Nephron progenitor cell (in vitro differentiated cells): ENCODE results near the gene BCAR3.

Experiments
- DNase-seq: peaks from one replicate; pipeline ENCODE4 v3.0.0; 2021
- H3K27ac Mint-ChIP-seq: 2 replicates; pipeline ENCODE4 v1.8.0; 2021; ENCODE audit warnings: mild to moderate bottlenecking, moderate library complexity, mixed read lengths
- H3K27me3 Mint-ChIP-seq: 2 replicates; pipeline ENCODE4 v1.8.0; 2021; ENCODE audit warnings: mild to moderate bottlenecking, low read depth, mixed read lengths; ENCODE audit not compliant: poor library complexity
- H3K36me3 Mint-ChIP-seq: 2 replicates; pipeline ENCODE4 v1.8.0; 2021; ENCODE audit warnings: low read depth, mixed read lengths
- H3K4me1 Mint-ChIP-seq: 2 replicates; pipeline ENCODE4 v1.8.0; 2021; ENCODE audit warnings: mixed read lengths
- H3K4me3 Mint-ChIP-seq: 2 replicates; pipeline ENCODE4 v1.8.0; 2021; ENCODE audit warnings: mild to moderate bottlenecking, moderate library complexity, mixed read lengths
- H3K9me3 Mint-ChIP-seq: 2 replicates; pipeline ENCODE4 v1.8.0; 2021; ENCODE audit warnings: mild to moderate bottlenecking, moderate library complexity, mixed read lengths
- CTCF ChIP-seq: fragments of 200-600 bp; sonication (generic); IDR thresholded peaks from 2 replicates; pipeline ENCODE4 v1.5.0; 2021; ENCODE audit warnings: antibody characterized with exemption

The BCAR3 gene

GRCh38 chr1:93694039-93694438 lies 12.4 kb upstream of the BCAR3 start:
- no peak for TF ChIP-seq CTCF
- no peaks in the 10 kb centered on the region for H3K9me3 Mint-ChIP-seq
- H3K36me3 Mint-ChIP-seq = no peaks in the 10 kb centered on the region
- peaks cover 55% of the 10 kb centered on the region for H3K4me1 Mint-ChIP-seq
- no peak for DNase-seq
- H3K27me3 Mint-ChIP-seq = peaks cover 20% of the 10 kb centered on the region
- H3K27ac Mint-ChIP-seq = no peak overlapping the region
- no peak overlapping the region for H3K4me3 Mint-ChIP-seq

GRCh38 chr1:93692983-93693591 lies 11.4 kb upstream of the BCAR3 start:
- DNase-seq = no peak
- Mint-ChIP-seq H3K9me3 (no peaks in the 10 kb centered on the region), H3K27ac (no peak overlapping the region), H3K27me3 (peaks cover 20% of the 10 kb centered on the region), H3K36me3 (no peaks in the 10 kb centered on the region), H3K4me3 (no peak overlapping the region), H3K4me1 (peaks cover 52% of the 10 kb centered on the region)
- no peak for TF ChIP-seq CTCF

- peaks cover 16% of the 10 kb centered on the region for H3K27me3 Mint-ChIP-seq
- H3K4me3 Mint-ChIP-seq = no peak overlapping the region
- peaks cover 49% of the 10 kb centered on the region for H3K4me1 Mint-ChIP-seq
- no peak overlapping the region for H3K27ac Mint-ChIP-seq
- no peak for DNase-seq
- TF ChIP-seq CTCF = no peak
- no peaks in the 10 kb centered on the region for H3K9me3 Mint-ChIP-seq
- H3K36me3 Mint-ChIP-seq = no peaks in the 10 kb centered on the region
Measured at GRCh38 chr1:93692451-93692861, 10.8 kb upstream of the BCAR3 start.

GRCh38 chr1:93692026-93692425 lies 10.4 kb upstream of the BCAR3 start:
- Mint-ChIP-seq H3K36me3 (no peaks in the 10 kb centered on the region), H3K4me1 (peaks cover 49% of the 10 kb centered on the region), H3K4me3 (no peak overlapping the region), H3K27ac (no peak overlapping the region), H3K27me3 (peaks cover 16% of the 10 kb centered on the region), H3K9me3 (no peaks in the 10 kb centered on the region)
- TF ChIP-seq CTCF = no peak
- no peak for DNase-seq

GRCh38 chr1:93690921-93691789 lies 9.5 kb upstream of the BCAR3 start:
- TF ChIP-seq CTCF = no peak
- DNase-seq = no peak
- H3K4me1 Mint-ChIP-seq = peaks cover 49% of the 10 kb centered on the region
- peaks cover 21% of the 10 kb centered on the region for H3K27me3 Mint-ChIP-seq
- H3K9me3 Mint-ChIP-seq = no peaks in the 10 kb centered on the region
- no peaks in the 10 kb centered on the region for H3K36me3 Mint-ChIP-seq
- H3K4me3 Mint-ChIP-seq = no peak overlapping the region
- no peak overlapping the region for H3K27ac Mint-ChIP-seq

- no peak for DNase-seq
- no peaks in the 10 kb centered on the region for H3K36me3 Mint-ChIP-seq
- no peak for TF ChIP-seq CTCF
- peaks cover 29% of the 10 kb centered on the region for H3K27me3 Mint-ChIP-seq
- H3K9me3 Mint-ChIP-seq = no peaks in the 10 kb centered on the region
- peaks cover 49% of the 10 kb centered on the region for H3K4me1 Mint-ChIP-seq
- no peak overlapping the region for H3K27ac Mint-ChIP-seq
- no peak overlapping the region for H3K4me3 Mint-ChIP-seq
Measured at GRCh38 chr1:93690341-93690740, 8.7 kb upstream of the BCAR3 start.
